Measurements from ENCODE around the gene C6orf89.
A peak's percentile ranks its signal among the peaks of the same experiment; 100 is the strongest.

Gene C6orf89

GRCh38 chr6:36934901-36935300 lies 49.1 kb downstream of the C6orf89 start:
- H3K14ac ChIP-seq (ENCODE audit: low read length in 2 of 2) = no peak overlapping the region

GRCh38 chr6:36936824-36937223 lies 51.1 kb downstream of the C6orf89 start:
- H3K27me3 ChIP-seq (ENCODE audit: control insufficient read depth in 1 of 2, insufficient read depth in 1 of 2, low read length in 2 of 2) = peaks cover 0 to 2% of the 10 kb centered on the region in 2 experiments
- H4K91ac ChIP-seq (ENCODE audit: low read length) = no peak overlapping the region
- no peak overlapping the region for H3K14ac ChIP-seq (ENCODE audit: low read length in 2 of 2)
- no peak overlapping the region for H4K8ac ChIP-seq (ENCODE audit: low read length)
- peak overlapping the region; percentile 42 for H2AK5ac ChIP-seq (ENCODE audit: low read length, severe bottlenecking)
- no peak overlapping the region for H3K4ac ChIP-seq (ENCODE audit: low read depth in 1 of 2, low read length in 2 of 2)
- no peaks in the 10 kb centered on the region for H3K9me3 ChIP-seq (ENCODE audit: control insufficient read depth, low read length)
- H3K18ac ChIP-seq (ENCODE audit: low read depth in 1 of 2, low read length in 2 of 2) = no peak overlapping the region
- H3K36me3 ChIP-seq (ENCODE audit: control insufficient read depth in 1 of 2, insufficient read depth in 2 of 2, low read depth in 1 of 2, low read length in 2 of 2) = no peaks in the 10 kb centered on the region
- H2BK12ac ChIP-seq (ENCODE audit: low read length in 2 of 2) = no peak overlapping the region
- 95% methylated on average over 5 of the region's 5 CpGs for WGBS
- no peak overlapping the region for H2BK120ac ChIP-seq (ENCODE audit: low read depth, low read length)
- H3K79me1 ChIP-seq (replicated peaks; ENCODE audit: low read length, poor library complexity, severe bottlenecking) = no peaks in the 10 kb centered on the region
- no peak overlapping the region for H2BK15ac ChIP-seq (ENCODE audit: low read depth, poor library complexity, severe bottlenecking)
- no peak overlapping the region for H3K27ac ChIP-seq (ENCODE audit: low read length, poor library complexity, severe bottlenecking)
- no peak overlapping the region for H3K4me2 ChIP-seq (ENCODE audit: low read length, poor library complexity, severe bottlenecking)
- no peak overlapping the region for H2AFZ ChIP-seq (ENCODE audit: low read depth, low read length)
- H3K23ac ChIP-seq (ENCODE audit: low read length in 2 of 2) = no peak overlapping the region
- peaks cover 16% of the 10 kb centered on the region for H3K4me1 ChIP-seq (ENCODE audit: control insufficient read depth, insufficient read depth, low read depth, low read length)
- H3K4me3 ChIP-seq (ENCODE audit: insufficient read depth in 1 of 2, low read depth in 1 of 2, low read length in 2 of 2) = no peak overlapping the region
- no peak overlapping the region for H2BK5ac ChIP-seq (ENCODE audit: low read depth, low read length, poor library complexity, severe bottlenecking)
- no peak overlapping the region for H3K9ac ChIP-seq (ENCODE audit: low read length)
- DNase-seq = no peak

More at GRCh38 chr6:36934901-36935300, 49.1 kb downstream of the C6orf89 start:
- Histone ChIP-seq H3K9me3 (ENCODE audit: control insufficient read depth, low read length) (no peaks in the 10 kb centered on the region), H2BK15ac (ENCODE audit: low read depth, poor library complexity, severe bottlenecking) (no peak overlapping the region), H3K36me3 (ENCODE audit: control insufficient read depth in 1 of 2, insufficient read depth in 2 of 2, low read depth in 1 of 2, low read length in 2 of 2) (no peaks in the 10 kb centered on the region), H3K4me1 (ENCODE audit: control insufficient read depth, insufficient read depth, low read depth, low read length) (peaks cover 18% of the 10 kb centered on the region), H3K23ac (ENCODE audit: low read length in 2 of 2) (no peak overlapping the region), H2BK5ac (ENCODE audit: low read depth, low read length, poor library complexity, severe bottlenecking) (no peak overlapping the region), H4K91ac (ENCODE audit: low read length) (no peak overlapping the region), H3K18ac (ENCODE audit: low read depth in 1 of 2, low read length in 2 of 2) (no peak overlapping the region), H4K8ac (ENCODE audit: low read length) (no peak overlapping the region), H3K27me3 (ENCODE audit: control insufficient read depth in 1 of 2, insufficient read depth in 1 of 2, low read length in 2 of 2) (no peaks in the 10 kb centered on the region), H2AFZ (ENCODE audit: low read depth, low read length) (no peak overlapping the region), H3K4me3 (ENCODE audit: insufficient read depth in 1 of 2, low read depth in 1 of 2, low read length in 2 of 2) (no peak overlapping the region), H3K79me1 (replicated peaks; ENCODE audit: low read length, poor library complexity, severe bottlenecking) (no peaks in the 10 kb centered on the region), H2BK12ac (ENCODE audit: low read length in 2 of 2) (no peak overlapping the region), H2AK5ac (ENCODE audit: low read length, severe bottlenecking) (no peak overlapping the region), H3K4me2 (ENCODE audit: low read length, poor library complexity, severe bottlenecking) (no peak overlapping the region), H3K27ac (ENCODE audit: low read length, poor library complexity, severe bottlenecking) (no peak overlapping the region), H3K4ac (ENCODE audit: low read depth in 1 of 2, low read length in 2 of 2) (no peak overlapping the region), H3K9ac (ENCODE audit: low read length) (no peak overlapping the region), H2BK120ac (ENCODE audit: low read depth, low read length) (no peak overlapping the region)
- DNase-seq = no peak
- WGBS = 80% methylated on average over 1 of the region's 7 CpGs

GRCh38 chr6:36937896-36938295 lies 52.1 kb downstream of the C6orf89 start:
- H3K14ac ChIP-seq (ENCODE audit: low read length in 2 of 2) = no peak overlapping the region
- H3K4me2 ChIP-seq (ENCODE audit: low read length, poor library complexity, severe bottlenecking) = no peak overlapping the region
- H2AK5ac ChIP-seq (ENCODE audit: low read length, severe bottlenecking) = peak overlapping the region; percentile 54
- no peak overlapping the region for H3K4ac ChIP-seq (ENCODE audit: low read depth in 1 of 2, low read length in 2 of 2)
- H3K79me1 ChIP-seq (replicated peaks; ENCODE audit: low read length, poor library complexity, severe bottlenecking) = no peaks in the 10 kb centered on the region
- 98% methylated on average over 4 of the region's 6 CpGs for WGBS
- H3K4me3 ChIP-seq (ENCODE audit: insufficient read depth in 1 of 2, low read depth in 1 of 2, low read length in 2 of 2) = no peak overlapping the region
- no peak overlapping the region for H3K27ac ChIP-seq (ENCODE audit: low read length, poor library complexity, severe bottlenecking)
- peaks cover 0 to 2% of the 10 kb centered on the region in 2 experiments for H3K27me3 ChIP-seq (ENCODE audit: control insufficient read depth in 1 of 2, insufficient read depth in 1 of 2, low read length in 2 of 2)
- DNase-seq = no peak
- no peak overlapping the region for H2BK120ac ChIP-seq (ENCODE audit: low read depth, low read length)
- H2BK15ac ChIP-seq (ENCODE audit: low read depth, poor library complexity, severe bottlenecking) = no peak overlapping the region
- no peak overlapping the region for H2AFZ ChIP-seq (ENCODE audit: low read depth, low read length)
- H3K18ac ChIP-seq (ENCODE audit: low read depth in 1 of 2, low read length in 2 of 2) = no peak overlapping the region
- no peaks in the 10 kb centered on the region for H3K9me3 ChIP-seq (ENCODE audit: control insufficient read depth, low read length)
- H2BK5ac ChIP-seq (ENCODE audit: low read depth, low read length, poor library complexity, severe bottlenecking) = no peak overlapping the region
- no peak overlapping the region for H4K91ac ChIP-seq (ENCODE audit: low read length)
- H4K8ac ChIP-seq (ENCODE audit: low read length) = no peak overlapping the region
- H3K4me1 ChIP-seq (ENCODE audit: control insufficient read depth, insufficient read depth, low read depth, low read length) = peaks cover 16% of the 10 kb centered on the region
- H2BK12ac ChIP-seq (ENCODE audit: low read length in 2 of 2) = no peak overlapping the region
- H3K23ac ChIP-seq (ENCODE audit: low read length in 2 of 2) = no peak overlapping the region
- no peak overlapping the region for H3K9ac ChIP-seq (ENCODE audit: low read length)
- no peaks in the 10 kb centered on the region for H3K36me3 ChIP-seq (ENCODE audit: control insufficient read depth in 1 of 2, insufficient read depth in 2 of 2, low read depth in 1 of 2, low read length in 2 of 2)

GRCh38 chr6:36938536-36938935 lies 52.8 kb downstream of the C6orf89 start:
- DNase-seq = peak; percentile 67
- Histone ChIP-seq H3K18ac (ENCODE audit: low read depth in 1 of 2, low read length in 2 of 2) (no peak overlapping the region), H3K9ac (ENCODE audit: low read length) (no peak overlapping the region), H2BK12ac (ENCODE audit: low read length in 2 of 2) (no peak overlapping the region), H2BK15ac (ENCODE audit: low read depth, poor library complexity, severe bottlenecking) (no peak overlapping the region), H3K4ac (ENCODE audit: low read depth in 1 of 2, low read length in 2 of 2) (no peak overlapping the region), H2BK120ac (ENCODE audit: low read depth, low read length) (no peak overlapping the region), H3K27me3 (ENCODE audit: control insufficient read depth in 1 of 2, insufficient read depth in 1 of 2, low read length in 2 of 2) (peaks cover 0 to 2% of the 10 kb centered on the region in 2 experiments), H3K9me3 (ENCODE audit: control insufficient read depth, low read length) (no peaks in the 10 kb centered on the region), H3K27ac (ENCODE audit: low read length, poor library complexity, severe bottlenecking) (no peak overlapping the region), H2AFZ (ENCODE audit: low read depth, low read length) (no peak overlapping the region), H3K4me2 (ENCODE audit: low read length, poor library complexity, severe bottlenecking) (no peak overlapping the region), H4K8ac (ENCODE audit: low read length) (no peak overlapping the region), H3K14ac (ENCODE audit: low read length in 2 of 2) (no peak overlapping the region), H3K4me3 (ENCODE audit: insufficient read depth in 1 of 2, low read depth in 1 of 2, low read length in 2 of 2) (no peak overlapping the region), H4K91ac (ENCODE audit: low read length) (no peak overlapping the region), H2AK5ac (ENCODE audit: low read length, severe bottlenecking) (no peak overlapping the region), H3K4me1 (ENCODE audit: control insufficient read depth, insufficient read depth, low read depth, low read length) (peaks cover 13% of the 10 kb centered on the region), H3K79me1 (replicated peaks; ENCODE audit: low read length, poor library complexity, severe bottlenecking) (no peaks in the 10 kb centered on the region), H3K36me3 (ENCODE audit: control insufficient read depth in 1 of 2, insufficient read depth in 2 of 2, low read depth in 1 of 2, low read length in 2 of 2) (no peaks in the 10 kb centered on the region), H3K23ac (ENCODE audit: low read length in 2 of 2) (no peak overlapping the region), H2BK5ac (ENCODE audit: low read depth, low read length, poor library complexity, severe bottlenecking) (no peak overlapping the region)
- 76% methylated on average over 4 of the region's 4 CpGs for WGBS
